CD14-positive monocyte (primary cell): ENCODE measurements around the gene WWOX. TPM values are rescaled to one million over a fixed set of nuclear protein-coding genes. Genes with fewer than 3 reads are reported as not detected.

ENCODE experiments used
- DNase-seq, 3 donors: peaks; one replicate each; pipeline ENCODE4 v3.0.0-alpha.2; 2011 to 2022
- H2AFZ ChIP-seq: 2 replicates; pipeline ENCODE4 v1.6.0; 2012; ENCODE audit warnings: mild to moderate bottlenecking, low read depth, low read length, inconsistent platforms; ENCODE audit not compliant: insufficient read depth, poor library complexity, severe bottlenecking
- H3K27ac ChIP-seq, 2 donors: 1 replicate in 1 of 2; 2 replicates in 1 of 2; pipeline ENCODE4 v1.5.1; 2012 to 2013; ENCODE audit warnings: low read length in 2 of 2, control low read depth in 1 of 2, inconsistent platforms in 1 of 2, low read depth in 1 of 2, mild to moderate bottlenecking in 1 of 2
- H3K27me3 ChIP-seq, 2 donors: one replicate each; pipeline versions ENCODE4 v1.6.0 to v1.6.1; 2011 to 2013; ENCODE audit warnings: low read length in 2 of 2; ENCODE audit not compliant: control insufficient read depth in 2 of 2, insufficient read depth in 2 of 2
- H3K36me3 ChIP-seq, 2 donors: replicated peaks in 1 of 2; 1 replicate in 1 of 2; 2 replicates in 1 of 2; pipeline versions ENCODE4 v1.5.1 to v1.6.1; 2012 to 2013; ENCODE audit warnings: low read length in 2 of 2, control low read depth in 1 of 2, inconsistent platforms in 1 of 2, mild to moderate bottlenecking in 1 of 2; ENCODE audit not compliant: insufficient read depth in 2 of 2, control insufficient read depth in 1 of 2
- H3K4me1 ChIP-seq, 2 donors: 1 replicate in 1 of 2; 2 replicates in 1 of 2; pipeline versions ENCODE4 v1.5.1 to v1.6.1; 2012 to 2013; ENCODE audit warnings: low read length in 2 of 2, control low read depth in 1 of 2, inconsistent platforms in 1 of 2, mild to moderate bottlenecking in 1 of 2, moderate library complexity in 1 of 2; ENCODE audit not compliant: insufficient read depth in 2 of 2, control insufficient read depth in 1 of 2
- H3K4me2 ChIP-seq: replicated peaks from 2 replicates; pipeline ENCODE3; 2012; ENCODE audit warnings: low read length, moderate library complexity, mild to moderate bottlenecking; ENCODE audit not compliant: poor library complexity, severe bottlenecking; ENCODE audit errors: extremely low read depth
- H3K4me3 ChIP-seq, 3 experiments: fragments of 200-600 bp in 1 of 3; sonication (generic) in 1 of 3; replicated peaks in 1 of 3; 1 replicate in 2 of 3; 2 replicates in 1 of 3; pipeline ENCODE4 v1.5.1; 2011 to 2013; ENCODE audit warnings: low read length in 3 of 3, mild to moderate bottlenecking in 3 of 3, control low read depth in 2 of 3, low read depth in 2 of 3, inconsistent platforms in 1 of 3, moderate library complexity in 1 of 3
- H3K79me2 ChIP-seq: 2 replicates; pipeline ENCODE4 v1.6.0; 2012; ENCODE audit warnings: mild to moderate bottlenecking, control low read depth, inconsistent platforms, low read length, moderate library complexity; ENCODE audit not compliant: insufficient read depth
- H3K9ac ChIP-seq: 2 replicates; pipeline ENCODE4 v1.6.0; 2017; ENCODE audit warnings: low read length, mild to moderate bottlenecking; ENCODE audit not compliant: insufficient read depth, poor library complexity, severe bottlenecking
- H3K9me3 ChIP-seq, 2 donors: replicated peaks in 1 of 2; 1 replicate in 1 of 2; 2 replicates in 1 of 2; pipeline versions ENCODE4 v1.5.1 to v1.6.1; 2012 to 2013; ENCODE audit warnings: low read length in 2 of 2, control low read depth in 1 of 2; ENCODE audit not compliant: control insufficient read depth in 1 of 2, insufficient read depth in 1 of 2
- H4K20me1 ChIP-seq: 2 replicates; pipeline ENCODE4 v1.6.0; 2012; ENCODE audit warnings: mild to moderate bottlenecking, low read length, control low read depth, moderate library complexity; ENCODE audit not compliant: insufficient read depth
- H3K27ac Mint-ChIP-seq, 7 donors: one replicate each; pipeline ENCODE4 v1.8.0; 2020; ENCODE audit warnings: mild to moderate bottlenecking in 7 of 7, mixed read lengths in 7 of 7, moderate library complexity in 6 of 7, inconsistent platforms in 2 of 7
- H3K27me3 Mint-ChIP-seq, 3 donors: one replicate each; pipeline ENCODE4 v1.8.0; 2021 to 2022; ENCODE audit warnings: low read depth in 3 of 3, mild to moderate bottlenecking in 3 of 3, mixed read lengths in 3 of 3, moderate library complexity in 3 of 3, inconsistent platforms in 1 of 3
- H3K36me3 Mint-ChIP-seq, 2 donors: one replicate each; pipeline ENCODE4 v1.8.0; 2020; ENCODE audit warnings: mixed read lengths in 2 of 2, inconsistent platforms in 1 of 2, mild to moderate bottlenecking in 1 of 2
- H3K4me1 Mint-ChIP-seq: one replicate; pipeline ENCODE4 v1.8.0; 2020; ENCODE audit warnings: mild to moderate bottlenecking, mixed read lengths
- H3K4me3 Mint-ChIP-seq, 2 donors: one replicate each; pipeline ENCODE4 v1.8.0; 2020; ENCODE audit warnings: mild to moderate bottlenecking in 2 of 2, mixed read lengths in 2 of 2, moderate library complexity in 1 of 2
- H3K9me3 Mint-ChIP-seq, 7 donors: one replicate each; pipeline ENCODE4 v1.8.0; 2020 to 2022; ENCODE audit warnings: mixed read lengths in 7 of 7, mild to moderate bottlenecking in 6 of 7, moderate library complexity in 6 of 7, inconsistent platforms in 2 of 7
- CTCF ChIP-seq: fragments of 200-600 bp; IDR thresholded peaks from one replicate; pipeline ENCODE4 v1.8.0; 2022; ENCODE audit warnings: antibody characterized with exemption, mild to moderate bottlenecking
- WGBS: methylation state at CpG from one replicate; pipeline ENCODE4 v1.1.5; 2013; ENCODE audit warnings: missing lambda C conversion rate; ENCODE audit not compliant: insufficient coverage; 5-methylcytosine and 5-hydroxymethylcytosine counted together
- intact Hi-C, 2 donors: fragments of 100-400 bp; cut with micrococcal nuclease; formaldehyde crosslinking; loops; one replicate each; pipeline versions ENCODE4 v1.15.0 to v1.15.1; 2023
- polyA plus RNA-seq, 3 donors: library from polyadenylated mRNA; depleted of rRNA in 1 of 3; unstranded in 2 of 3; stranded (reverse) in 1 of 3; fragments of 300-500 nt in 2 of 3; fragments of >200 nt in 1 of 3; fragmentation: Illumina TruSeq in 2 of 3; gene quantifications; 1 replicate in 2 of 3; 2 replicates in 1 of 3; pipeline ENCODE4 v1.2.3, GENCODE V29; 2012 to 2021

Gene WWOX
- polyA plus RNA-seq, 3 donors: 4.0 to 7.0 (median 6.3) TPM

GRCh38 chr16:78292844-78293380 is 193.5 kb downstream of the WWOX start:
- Histone ChIP-seq H3K79me2 (no peaks in the 10 kb centered on the region), H3K4me3 (no peak overlapping the region), H3K4me2 (no peak overlapping the region), H3K27me3 (no peaks in the 10 kb centered on the region), H3K27ac (no peak overlapping the region), H3K4me1 (no peaks in the 10 kb centered on the region), H3K9me3 (no peaks in the 10 kb centered on the region), H3K36me3 (no peaks in the 10 kb centered on the region), H3K9ac (no peak overlapping the region), H2AFZ (no peak overlapping the region), H4K20me1 (no peaks in the 10 kb centered on the region)
- no peak for TF ChIP-seq CTCF
- Mint-ChIP-seq H3K9me3 (peaks cover 2 to 13% (median 7%) of the 10 kb centered on the region in 7 donors), H3K27me3 (peaks cover 0 to 1% (median 0%) of the 10 kb centered on the region in 3 donors), H3K4me3 (no peak overlapping the region), H3K36me3 (no peaks in the 10 kb centered on the region), H3K4me1 (no peaks in the 10 kb centered on the region), H3K27ac (no peak overlapping the region)
- no peak for DNase-seq
- intact Hi-C loops: no loop called here
- 83% methylated on average over 1 of the region's 1 CpG for WGBS

DNA sequence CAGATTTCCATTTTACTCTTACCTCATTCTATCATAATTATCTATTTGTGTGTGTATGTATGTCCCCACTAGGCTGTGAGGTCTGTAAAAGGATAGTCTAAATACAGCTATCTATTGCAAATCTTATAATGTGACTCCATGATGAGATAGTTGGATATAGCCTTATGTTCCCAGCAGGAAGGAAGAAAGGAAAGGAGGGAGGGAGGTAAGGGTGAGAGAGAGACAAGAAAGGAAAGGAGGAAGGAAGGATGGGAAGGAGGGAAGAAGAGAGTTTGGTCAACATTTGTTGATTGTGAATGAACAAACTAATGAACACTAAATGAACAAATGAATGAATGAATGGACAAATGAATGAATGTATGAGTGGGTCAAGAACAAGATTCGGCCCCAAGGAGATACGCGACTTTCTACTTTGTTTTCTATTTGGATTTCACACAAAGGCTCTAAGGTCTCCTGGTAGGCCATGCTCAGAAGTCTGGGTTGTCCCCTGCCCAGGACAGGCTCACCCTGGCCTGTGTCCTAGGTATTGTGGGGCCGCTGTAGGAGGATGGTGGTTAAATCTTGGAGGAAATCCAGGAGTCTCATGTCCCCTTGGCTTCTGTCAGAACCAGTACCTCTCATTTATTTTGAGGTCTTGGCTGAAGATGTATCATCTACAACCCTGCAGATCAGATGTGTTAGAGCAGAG is 195.2 kb downstream of the WWOX start:
- no peak overlapping the region for H3K27ac Mint-ChIP-seq
- no peaks in the 10 kb centered on the region for H3K4me1 Mint-ChIP-seq
- H3K27ac ChIP-seq: no peak overlapping the region
- H2AFZ ChIP-seq: no peak overlapping the region
- no peak for DNase-seq
- TF ChIP-seq CTCF: no peak
- H3K4me3 Mint-ChIP-seq: no peak overlapping the region
- intact Hi-C loops: no loop called here
- H3K4me2 ChIP-seq: no peak overlapping the region
- 100% methylated on average over 2 of the region's 4 CpGs for WGBS
- H3K9me3 Mint-ChIP-seq: peaks cover 2 to 19% (median 9%) of the 10 kb centered on the region in 7 donors
- peaks cover 0 to 1% (median 0%) of the 10 kb centered on the region in 3 donors for H3K27me3 Mint-ChIP-seq
- no peaks in the 10 kb centered on the region for H3K4me1 ChIP-seq
- no peak overlapping the region for H3K4me3 ChIP-seq
- H3K36me3 ChIP-seq: no peaks in the 10 kb centered on the region
- no peaks in the 10 kb centered on the region for H4K20me1 ChIP-seq
- no peaks in the 10 kb centered on the region for H3K79me2 ChIP-seq
- H3K9me3 ChIP-seq: no peaks in the 10 kb centered on the region
- no peaks in the 10 kb centered on the region for H3K36me3 Mint-ChIP-seq
- H3K9ac ChIP-seq: no peak overlapping the region
- H3K27me3 ChIP-seq: no peaks in the 10 kb centered on the region
